CD14-positive monocyte (primary cell): Measurements from ENCODE around the gene SLC25A31. TPM values are rescaled to one million over a fixed set of nuclear protein-coding genes. Genes with fewer than 3 reads are reported as not detected.

Experiments used
- DNase-seq, 3 donors: peaks; one replicate each; pipeline ENCODE4 v3.0.0-alpha.2; 2011 to 2022
- H2AFZ ChIP-seq: 2 replicates; pipeline ENCODE4 v1.6.0; 2012; ENCODE audit warnings: mild to moderate bottlenecking, low read depth, low read length, inconsistent platforms; ENCODE audit not compliant: insufficient read depth, poor library complexity, severe bottlenecking
- H3K27ac ChIP-seq, 2 donors: 1 replicate in 1 of 2; 2 replicates in 1 of 2; pipeline ENCODE4 v1.5.1; 2012 to 2013; ENCODE audit warnings: low read length in 2 of 2, control low read depth in 1 of 2, inconsistent platforms in 1 of 2, low read depth in 1 of 2, mild to moderate bottlenecking in 1 of 2
- H3K27me3 ChIP-seq, 2 donors: one replicate each; pipeline versions ENCODE4 v1.6.0 to v1.6.1; 2011 to 2013; ENCODE audit warnings: low read length in 2 of 2; ENCODE audit not compliant: control insufficient read depth in 2 of 2, insufficient read depth in 2 of 2
- H3K36me3 ChIP-seq, 2 donors: replicated peaks in 1 of 2; 1 replicate in 1 of 2; 2 replicates in 1 of 2; pipeline versions ENCODE4 v1.5.1 to v1.6.1; 2012 to 2013; ENCODE audit warnings: low read length in 2 of 2, control low read depth in 1 of 2, inconsistent platforms in 1 of 2, mild to moderate bottlenecking in 1 of 2; ENCODE audit not compliant: insufficient read depth in 2 of 2, control insufficient read depth in 1 of 2
- H3K4me1 ChIP-seq, 2 donors: 1 replicate in 1 of 2; 2 replicates in 1 of 2; pipeline versions ENCODE4 v1.5.1 to v1.6.1; 2012 to 2013; ENCODE audit warnings: low read length in 2 of 2, control low read depth in 1 of 2, inconsistent platforms in 1 of 2, mild to moderate bottlenecking in 1 of 2, moderate library complexity in 1 of 2; ENCODE audit not compliant: insufficient read depth in 2 of 2, control insufficient read depth in 1 of 2
- H3K4me2 ChIP-seq: replicated peaks from 2 replicates; pipeline ENCODE3; 2012; ENCODE audit warnings: low read length, moderate library complexity, mild to moderate bottlenecking; ENCODE audit not compliant: poor library complexity, severe bottlenecking; ENCODE audit errors: extremely low read depth
- H3K4me3 ChIP-seq, 3 experiments: fragments of 200-600 bp in 1 of 3; sonication (generic) in 1 of 3; replicated peaks in 1 of 3; 1 replicate in 2 of 3; 2 replicates in 1 of 3; pipeline ENCODE4 v1.5.1; 2011 to 2013; ENCODE audit warnings: low read length in 3 of 3, mild to moderate bottlenecking in 3 of 3, control low read depth in 2 of 3, low read depth in 2 of 3, inconsistent platforms in 1 of 3, moderate library complexity in 1 of 3
- H3K79me2 ChIP-seq: 2 replicates; pipeline ENCODE4 v1.6.0; 2012; ENCODE audit warnings: mild to moderate bottlenecking, control low read depth, inconsistent platforms, low read length, moderate library complexity; ENCODE audit not compliant: insufficient read depth
- H3K9ac ChIP-seq: 2 replicates; pipeline ENCODE4 v1.6.0; 2017; ENCODE audit warnings: low read length, mild to moderate bottlenecking; ENCODE audit not compliant: insufficient read depth, poor library complexity, severe bottlenecking
- H3K9me3 ChIP-seq, 2 donors: replicated peaks in 1 of 2; 1 replicate in 1 of 2; 2 replicates in 1 of 2; pipeline versions ENCODE4 v1.5.1 to v1.6.1; 2012 to 2013; ENCODE audit warnings: low read length in 2 of 2, control low read depth in 1 of 2; ENCODE audit not compliant: control insufficient read depth in 1 of 2, insufficient read depth in 1 of 2
- H4K20me1 ChIP-seq: 2 replicates; pipeline ENCODE4 v1.6.0; 2012; ENCODE audit warnings: mild to moderate bottlenecking, low read length, control low read depth, moderate library complexity; ENCODE audit not compliant: insufficient read depth
- H3K27ac Mint-ChIP-seq, 7 donors: one replicate each; pipeline ENCODE4 v1.8.0; 2020; ENCODE audit warnings: mild to moderate bottlenecking in 7 of 7, mixed read lengths in 7 of 7, moderate library complexity in 6 of 7, inconsistent platforms in 2 of 7
- H3K27me3 Mint-ChIP-seq, 3 donors: one replicate each; pipeline ENCODE4 v1.8.0; 2021 to 2022; ENCODE audit warnings: low read depth in 3 of 3, mild to moderate bottlenecking in 3 of 3, mixed read lengths in 3 of 3, moderate library complexity in 3 of 3, inconsistent platforms in 1 of 3
- H3K36me3 Mint-ChIP-seq, 2 donors: one replicate each; pipeline ENCODE4 v1.8.0; 2020; ENCODE audit warnings: mixed read lengths in 2 of 2, inconsistent platforms in 1 of 2, mild to moderate bottlenecking in 1 of 2
- H3K4me1 Mint-ChIP-seq: one replicate; pipeline ENCODE4 v1.8.0; 2020; ENCODE audit warnings: mild to moderate bottlenecking, mixed read lengths
- H3K4me3 Mint-ChIP-seq, 2 donors: one replicate each; pipeline ENCODE4 v1.8.0; 2020; ENCODE audit warnings: mild to moderate bottlenecking in 2 of 2, mixed read lengths in 2 of 2, moderate library complexity in 1 of 2
- H3K9me3 Mint-ChIP-seq, 7 donors: one replicate each; pipeline ENCODE4 v1.8.0; 2020 to 2022; ENCODE audit warnings: mixed read lengths in 7 of 7, mild to moderate bottlenecking in 6 of 7, moderate library complexity in 6 of 7, inconsistent platforms in 2 of 7
- CTCF ChIP-seq: fragments of 200-600 bp; IDR thresholded peaks from one replicate; pipeline ENCODE4 v1.8.0; 2022; ENCODE audit warnings: antibody characterized with exemption, mild to moderate bottlenecking
- WGBS: methylation state at CpG from one replicate; pipeline ENCODE4 v1.1.5; 2013; ENCODE audit warnings: missing lambda C conversion rate; ENCODE audit not compliant: insufficient coverage; 5-methylcytosine and 5-hydroxymethylcytosine counted together
- intact Hi-C, 2 donors: fragments of 100-400 bp; cut with micrococcal nuclease; formaldehyde crosslinking; loops; one replicate each; pipeline versions ENCODE4 v1.15.0 to v1.15.1; 2023
- polyA plus RNA-seq, 3 donors: library from polyadenylated mRNA; depleted of rRNA in 1 of 3; unstranded in 2 of 3; stranded (reverse) in 1 of 3; fragments of 300-500 nt in 2 of 3; fragments of >200 nt in 1 of 3; fragmentation: Illumina TruSeq in 2 of 3; gene quantifications; 1 replicate in 2 of 3; 2 replicates in 1 of 3; pipeline ENCODE4 v1.2.3, GENCODE V29; 2012 to 2021

Gene SLC25A31
- polyA plus RNA-seq, 3 donors = not detected

GRCh38 chr4:127732623-127733328 lies 2.6 kb downstream of the SLC25A31 start:
- Histone ChIP-seq H3K27me3 (no peaks in the 10 kb centered on the region), H3K4me2 (no peak overlapping the region), H3K9me3 (no peaks in the 10 kb centered on the region), H3K9ac (no peak overlapping the region), H3K4me1 (no peaks in the 10 kb centered on the region), H4K20me1 (no peaks in the 10 kb centered on the region), H3K27ac (no peak overlapping the region), H2AFZ (no peak overlapping the region), H3K79me2 (no peaks in the 10 kb centered on the region), H3K36me3 (no peaks in the 10 kb centered on the region), H3K4me3 (no peak overlapping the region)
- no CpG with 5 or more reads among the region's 8 CpGs for WGBS
- H3K4me3 Mint-ChIP-seq = no peak overlapping the region
- no peaks in the 10 kb centered on the region for H3K36me3 Mint-ChIP-seq
- intact Hi-C loops = loop anchor here (5.0 kb wide), 1 partner anchor 130 kb away; no protein-coding TSS in a partner anchor
- no peaks in the 10 kb centered on the region for H3K4me1 Mint-ChIP-seq
- peak in 2 of 3 donors; percentile 13 to 21 for DNase-seq
- H3K9me3 Mint-ChIP-seq = peaks cover 0 to 6% (median 4%) of the 10 kb centered on the region in 7 donors
- no peak overlapping the region for H3K27ac Mint-ChIP-seq
- peak; percentile 62 for TF ChIP-seq CTCF
- peaks cover 2% of the 10 kb centered on the region in 3 donors for H3K27me3 Mint-ChIP-seq

GRCh38 chr4:127734976-127735375 lies 4.8 kb downstream of the SLC25A31 start:
- Mint-ChIP-seq H3K4me1 (no peaks in the 10 kb centered on the region), H3K4me3 (no peak overlapping the region), H3K27ac (no peak overlapping the region), H3K36me3 (no peaks in the 10 kb centered on the region), H3K27me3 (peaks cover 2 to 3% (median 2%) of the 10 kb centered on the region in 3 donors), H3K9me3 (peaks cover 0 to 6% (median 2%) of the 10 kb centered on the region in 7 donors)
- Histone ChIP-seq H3K4me3 (no peak overlapping the region), H2AFZ (no peak overlapping the region), H3K79me2 (no peaks in the 10 kb centered on the region), H3K36me3 (no peaks in the 10 kb centered on the region), H3K4me1 (no peaks in the 10 kb centered on the region), H3K27me3 (no peaks in the 10 kb centered on the region), H3K27ac (no peak overlapping the region), H3K4me2 (no peak overlapping the region), H3K9ac (no peak overlapping the region), H4K20me1 (no peaks in the 10 kb centered on the region), H3K9me3 (no peaks in the 10 kb centered on the region)
- WGBS = no CpG with 5 or more reads among the region's 2 CpGs
- no peak for DNase-seq
- no peak for TF ChIP-seq CTCF
- intact Hi-C loops = loop anchor here (5.0 kb wide), 1 partner anchor 133 kb away; no protein-coding TSS in a partner anchor
